Liver (tissue), 9 donors: Measurements from ENCODE around the gene HPCAL1. TPM values are rescaled to one million over a fixed set of nuclear protein-coding genes. Genes with fewer than 3 reads are reported as not detected.

Experiments
- DNase-seq: peaks from one replicate; pipeline ENCODE4 v3.0.0-alpha.2; 2017; ENCODE audit warnings: low spot score
- H3K27ac ChIP-seq, 2 donors: one replicate each; pipeline ENCODE4 v1.7.0; 2013; ENCODE audit warnings: inconsistent platforms in 2 of 2, low read length in 2 of 2, control low read depth in 1 of 2, low read depth in 1 of 2, mild to moderate bottlenecking in 1 of 2
- H3K27me3 ChIP-seq, 4 donors: one replicate each; pipeline versions ENCODE4 v1.6.1 to v1.7.0; 2013; ENCODE audit warnings: low read length in 3 of 4, inconsistent platforms in 1 of 4, mild to moderate bottlenecking in 1 of 4, moderate library complexity in 1 of 4; ENCODE audit not compliant: control insufficient read depth in 4 of 4, insufficient read depth in 4 of 4
- H3K36me3 ChIP-seq, 4 donors: one replicate each; pipeline versions ENCODE4 v1.6.1 to v1.7.0; 2013; ENCODE audit warnings: low read length in 3 of 4, mild to moderate bottlenecking in 3 of 4, low read depth in 1 of 4, moderate library complexity in 1 of 4; ENCODE audit not compliant: control insufficient read depth in 4 of 4, insufficient read depth in 3 of 4
- H3K4me1 ChIP-seq, 4 donors: one replicate each; pipeline versions ENCODE4 v1.6.1 to v1.7.0; 2013; ENCODE audit warnings: low read length in 3 of 4, mild to moderate bottlenecking in 3 of 4, moderate library complexity in 1 of 4; ENCODE audit not compliant: control insufficient read depth in 4 of 4, insufficient read depth in 4 of 4
- H3K4me3 ChIP-seq, 3 donors: one replicate each; pipeline versions ENCODE4 v1.6.1 to v1.7.0; 2013; ENCODE audit warnings: low read length in 3 of 3, control low read depth in 1 of 3, low read depth in 1 of 3, mild to moderate bottlenecking in 1 of 3
- H3K9ac ChIP-seq, 2 donors: one replicate each; pipeline ENCODE4 v1.7.0; 2013; ENCODE audit warnings: low read length in 2 of 2, mild to moderate bottlenecking in 2 of 2, moderate library complexity in 2 of 2, control low read depth in 1 of 2, low read depth in 1 of 2
- H3K9me3 ChIP-seq, 4 donors: one replicate each; pipeline versions ENCODE4 v1.6.1 to v1.7.0; 2013; ENCODE audit warnings: low read length in 3 of 4; ENCODE audit not compliant: control insufficient read depth in 4 of 4
- EGR1 ChIP-seq, 2 donors: IDR thresholded peaks; 2 replicates each; pipeline ENCODE4 v1.6.1; 2016 to 2018; ENCODE audit warnings: antibody characterized with exemption in 2 of 2, low read depth in 2 of 2
- FOXA1 ChIP-seq: IDR thresholded peaks from 2 replicates; pipeline ENCODE4 v1.6.1; 2016; ENCODE audit warnings: antibody characterized with exemption
- FOXA2 ChIP-seq: IDR thresholded peaks from 2 replicates; pipeline ENCODE4 v1.6.1; 2016; ENCODE audit warnings: antibody characterized with exemption
- GABPA ChIP-seq, 2 donors: IDR thresholded peaks in 1 of 2; conservative IDR thresholded peaks in 1 of 2; 2 replicates each; pipeline ENCODE4 v1.6.1; 2016; ENCODE audit warnings: antibody characterized with exemption in 2 of 2, mild to moderate bottlenecking in 1 of 2, moderate library complexity in 1 of 2
- HNF4A ChIP-seq, 2 donors: conservative IDR thresholded peaks; 2 replicates each; pipeline ENCODE4 v1.6.1; 2016; ENCODE audit warnings: antibody characterized with exemption in 2 of 2, mild to moderate bottlenecking in 2 of 2
- HNF4G ChIP-seq: IDR thresholded peaks from 2 replicates; pipeline ENCODE4 v1.6.1; 2016; ENCODE audit warnings: antibody characterized with exemption
- JUND ChIP-seq, 2 donors: IDR thresholded peaks; 2 replicates each; pipeline ENCODE4 v1.6.1; 2016; ENCODE audit warnings: antibody characterized with exemption in 2 of 2
- NR2F2 ChIP-seq: IDR thresholded peaks from 2 replicates; pipeline ENCODE4 v1.6.1; 2016; ENCODE audit warnings: antibody characterized with exemption
- RAD21 ChIP-seq, 2 donors: IDR thresholded peaks; 2 replicates each; pipeline ENCODE4 v1.6.1; 2016; ENCODE audit warnings: antibody characterized with exemption in 2 of 2, mild to moderate bottlenecking in 2 of 2
- RXRA ChIP-seq, 2 donors: IDR thresholded peaks; 2 replicates each; pipeline ENCODE4 v1.6.1; 2017 to 2018; ENCODE audit warnings: antibody characterized with exemption in 2 of 2, mild to moderate bottlenecking in 1 of 2
- SP1 ChIP-seq: IDR thresholded peaks from 2 replicates; pipeline ENCODE4 v1.6.1; 2018; ENCODE audit warnings: antibody characterized with exemption, mild to moderate bottlenecking
- TAF1 ChIP-seq: conservative IDR thresholded peaks from 2 replicates; pipeline ENCODE4 v1.6.1; 2016; ENCODE audit warnings: antibody characterized with exemption, mild to moderate bottlenecking
- YY1 ChIP-seq: IDR thresholded peaks from 2 replicates; pipeline ENCODE4 v1.6.1; 2016; ENCODE audit warnings: antibody characterized with exemption, mild to moderate bottlenecking
- WGBS: extraction: QIAGEN DNeasy Blood & Tissue Kit; methylation state at CpG from one replicate; pipeline ENCODE4 v1.1.7; 2013; 5-methylcytosine and 5-hydroxymethylcytosine counted together
- polyA plus RNA-seq, 2 donors: library from polyadenylated mRNA; stranded (reverse) in 1 of 2; unstranded in 1 of 2; fragments of 200-250 nt in 1 of 2; fragments of >200 nt in 1 of 2; fragmentation: Nextera tagmentation in 1 of 2; extraction: Ambion mirVana in 1 of 2; gene quantifications; one replicate each; pipeline versions ENCODE4 v1.2.1 to v1.2.3, GENCODE V29; 2013 to 2015
- total RNA-seq, 2 donors: library from RNA; depleted of rRNA; stranded (reverse); fragments of >200 nt; gene quantifications; one replicate each; pipeline ENCODE4 v1.2.3, GENCODE V29; 2014
- TF ChIP-seq, protein P1 (sequence below): IDR thresholded peaks from 2 replicates; pipeline ENCODE4 v1.6.1; 2016; ENCODE audit warnings: antibody characterized with exemption
- TF ChIP-seq, protein P2 (sequence below): IDR thresholded peaks from 2 replicates; pipeline ENCODE4 v1.6.1; 2016; ENCODE audit warnings: antibody characterized with exemption
- TF ChIP-seq, protein P3 (sequence below): IDR thresholded peaks from 2 replicates; pipeline ENCODE4 v1.6.1; 2016; ENCODE audit warnings: antibody characterized with exemption
- TF ChIP-seq, protein P4 (sequence below): fragments of 150-350 bp; IDR thresholded peaks from 2 replicates; pipeline ENCODE4 v1.5.1; 2017; ENCODE audit warnings: improper control_type of control experiment, low read depth, low read length; ENCODE audit not compliant: missing input control
- TF ChIP-seq, protein P5 (sequence below): IDR thresholded peaks from 2 replicates; pipeline ENCODE4 v1.6.1; 2016; ENCODE audit warnings: antibody characterized with exemption, mild to moderate bottlenecking
- donor health status: healthy.
- donor health status: healthy.
- donor health status: healthy.
- donor health status: healthy.
- donor health status: healthy.

Gene HPCAL1
- total and polyA plus RNA-seq, 4 donors, result 17.3 to 27.9 (median 22.9) TPM

DNA sequence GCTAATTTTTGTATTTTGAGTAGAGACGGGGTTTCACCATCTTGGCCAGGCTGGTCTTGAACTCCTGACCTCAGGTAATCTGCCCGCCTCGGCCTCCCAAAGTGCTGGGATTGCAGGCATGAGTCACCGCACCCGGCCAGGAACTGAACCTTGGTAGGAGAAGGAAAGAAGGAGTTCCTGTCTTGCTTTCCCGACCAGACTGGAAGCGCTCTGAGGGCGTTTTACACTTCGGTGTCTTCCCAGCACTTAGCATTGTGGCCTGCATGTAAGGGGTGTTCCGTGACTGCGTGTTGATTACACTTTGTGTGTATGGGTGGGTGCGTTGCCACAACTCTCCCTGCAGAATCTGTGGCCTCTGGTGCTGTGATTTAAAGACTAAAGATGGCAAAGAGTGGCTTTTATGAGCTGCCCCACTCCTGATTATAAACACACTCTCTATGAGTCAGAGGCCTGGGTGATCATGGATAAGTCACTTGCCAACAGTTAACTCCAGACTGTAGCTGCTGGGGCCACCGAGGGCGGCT is 99.4 kb downstream of the HPCAL1 start:
- DNase-seq, result no peak
- peaks cover 0 to 4% (median 0%) of the 10 kb centered on the region in 4 donors for H3K36me3 ChIP-seq
- H3K4me1 ChIP-seq, result peaks cover 30 to 74% (median 60%) of the 10 kb centered on the region in 4 donors
- H3K4me3 ChIP-seq, result no peak overlapping the region
- no peaks in the 10 kb centered on the region for H3K9me3 ChIP-seq
- H3K9ac ChIP-seq, result no peak overlapping the region
- WGBS, result 82% methylated on average over 14 of the region's 14 CpGs
- H3K27ac ChIP-seq, result peak overlapping the region; percentile 30 to 43
- no peaks in the 10 kb centered on the region for H3K27me3 ChIP-seq
- TF ChIP-seq, protein P1, sequence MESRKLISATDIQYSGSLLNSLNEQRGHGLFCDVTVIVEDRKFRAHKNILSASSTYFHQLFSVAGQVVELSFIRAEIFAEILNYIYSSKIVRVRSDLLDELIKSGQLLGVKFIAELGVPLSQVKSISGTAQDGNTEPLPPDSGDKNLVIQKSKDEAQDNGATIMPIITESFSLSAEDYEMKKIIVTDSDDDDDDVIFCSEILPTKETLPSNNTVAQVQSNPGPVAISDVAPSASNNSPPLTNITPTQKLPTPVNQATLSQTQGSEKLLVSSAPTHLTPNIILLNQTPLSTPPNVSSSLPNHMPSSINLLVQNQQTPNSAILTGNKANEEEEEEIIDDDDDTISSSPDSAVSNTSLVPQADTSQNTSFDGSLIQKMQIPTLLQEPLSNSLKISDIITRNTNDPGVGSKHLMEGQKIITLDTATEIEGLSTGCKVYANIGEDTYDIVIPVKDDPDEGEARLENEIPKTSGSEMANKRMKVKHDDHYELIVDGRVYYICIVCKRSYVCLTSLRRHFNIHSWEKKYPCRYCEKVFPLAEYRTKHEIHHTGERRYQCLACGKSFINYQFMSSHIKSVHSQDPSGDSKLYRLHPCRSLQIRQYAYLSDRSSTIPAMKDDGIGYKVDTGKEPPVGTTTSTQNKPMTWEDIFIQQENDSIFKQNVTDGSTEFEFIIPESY, result no peak
- TF ChIP-seq RAD21 (IDR thresholded peaks at IDR 0.05) (no peak), HNF4G (no peak), JUND (IDR thresholded peaks at IDR 0.05) (no peak), FOXA1 (no peak), TAF1 (no peak), SP1 (no peak), EGR1 (IDR thresholded peaks at IDR 0.05; ENCODE audit: low read depth in 2 of 2) (no peak), RXRA (IDR thresholded peaks at IDR 0.05) (no peak), NR2F2 (no peak), GABPA (IDR thresholded peaks at IDR 0.05 in 1 of 2, conservative IDR thresholded peaks at IDR 0.05 in 1 of 2) (no peak), YY1 (no peak), FOXA2 (no peak), HNF4A (conservative IDR thresholded peaks at IDR 0.05) (no peak)
- TF ChIP-seq, protein P2, sequence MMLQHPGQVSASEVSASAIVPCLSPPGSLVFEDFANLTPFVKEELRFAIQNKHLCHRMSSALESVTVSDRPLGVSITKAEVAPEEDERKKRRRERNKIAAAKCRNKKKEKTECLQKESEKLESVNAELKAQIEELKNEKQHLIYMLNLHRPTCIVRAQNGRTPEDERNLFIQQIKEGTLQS, result no peak
- TF ChIP-seq, protein P3, sequence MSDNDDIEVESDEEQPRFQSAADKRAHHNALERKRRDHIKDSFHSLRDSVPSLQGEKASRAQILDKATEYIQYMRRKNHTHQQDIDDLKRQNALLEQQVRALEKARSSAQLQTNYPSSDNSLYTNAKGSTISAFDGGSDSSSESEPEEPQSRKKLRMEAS, result no peak
- TF ChIP-seq, protein P4, sequence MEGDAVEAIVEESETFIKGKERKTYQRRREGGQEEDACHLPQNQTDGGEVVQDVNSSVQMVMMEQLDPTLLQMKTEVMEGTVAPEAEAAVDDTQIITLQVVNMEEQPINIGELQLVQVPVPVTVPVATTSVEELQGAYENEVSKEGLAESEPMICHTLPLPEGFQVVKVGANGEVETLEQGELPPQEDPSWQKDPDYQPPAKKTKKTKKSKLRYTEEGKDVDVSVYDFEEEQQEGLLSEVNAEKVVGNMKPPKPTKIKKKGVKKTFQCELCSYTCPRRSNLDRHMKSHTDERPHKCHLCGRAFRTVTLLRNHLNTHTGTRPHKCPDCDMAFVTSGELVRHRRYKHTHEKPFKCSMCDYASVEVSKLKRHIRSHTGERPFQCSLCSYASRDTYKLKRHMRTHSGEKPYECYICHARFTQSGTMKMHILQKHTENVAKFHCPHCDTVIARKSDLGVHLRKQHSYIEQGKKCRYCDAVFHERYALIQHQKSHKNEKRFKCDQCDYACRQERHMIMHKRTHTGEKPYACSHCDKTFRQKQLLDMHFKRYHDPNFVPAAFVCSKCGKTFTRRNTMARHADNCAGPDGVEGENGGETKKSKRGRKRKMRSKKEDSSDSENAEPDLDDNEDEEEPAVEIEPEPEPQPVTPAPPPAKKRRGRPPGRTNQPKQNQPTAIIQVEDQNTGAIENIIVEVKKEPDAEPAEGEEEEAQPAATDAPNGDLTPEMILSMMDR, result no peak
- TF ChIP-seq, protein P5, sequence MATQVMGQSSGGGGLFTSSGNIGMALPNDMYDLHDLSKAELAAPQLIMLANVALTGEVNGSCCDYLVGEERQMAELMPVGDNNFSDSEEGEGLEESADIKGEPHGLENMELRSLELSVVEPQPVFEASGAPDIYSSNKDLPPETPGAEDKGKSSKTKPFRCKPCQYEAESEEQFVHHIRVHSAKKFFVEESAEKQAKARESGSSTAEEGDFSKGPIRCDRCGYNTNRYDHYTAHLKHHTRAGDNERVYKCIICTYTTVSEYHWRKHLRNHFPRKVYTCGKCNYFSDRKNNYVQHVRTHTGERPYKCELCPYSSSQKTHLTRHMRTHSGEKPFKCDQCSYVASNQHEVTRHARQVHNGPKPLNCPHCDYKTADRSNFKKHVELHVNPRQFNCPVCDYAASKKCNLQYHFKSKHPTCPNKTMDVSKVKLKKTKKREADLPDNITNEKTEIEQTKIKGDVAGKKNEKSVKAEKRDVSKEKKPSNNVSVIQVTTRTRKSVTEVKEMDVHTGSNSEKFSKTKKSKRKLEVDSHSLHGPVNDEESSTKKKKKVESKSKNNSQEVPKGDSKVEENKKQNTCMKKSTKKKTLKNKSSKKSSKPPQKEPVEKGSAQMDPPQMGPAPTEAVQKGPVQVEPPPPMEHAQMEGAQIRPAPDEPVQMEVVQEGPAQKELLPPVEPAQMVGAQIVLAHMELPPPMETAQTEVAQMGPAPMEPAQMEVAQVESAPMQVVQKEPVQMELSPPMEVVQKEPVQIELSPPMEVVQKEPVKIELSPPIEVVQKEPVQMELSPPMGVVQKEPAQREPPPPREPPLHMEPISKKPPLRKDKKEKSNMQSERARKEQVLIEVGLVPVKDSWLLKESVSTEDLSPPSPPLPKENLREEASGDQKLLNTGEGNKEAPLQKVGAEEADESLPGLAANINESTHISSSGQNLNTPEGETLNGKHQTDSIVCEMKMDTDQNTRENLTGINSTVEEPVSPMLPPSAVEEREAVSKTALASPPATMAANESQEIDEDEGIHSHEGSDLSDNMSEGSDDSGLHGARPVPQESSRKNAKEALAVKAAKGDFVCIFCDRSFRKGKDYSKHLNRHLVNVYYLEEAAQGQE, result no peak
